Measurements from ENCODE around the gene C7orf57. TPM values are rescaled to one million over a fixed set of nuclear protein-coding genes. Genes with fewer than 3 reads are reported as not detected.

Gene C7orf57
- total RNA-seq, 1 donor from 2014 or later = not detected

DNA sequence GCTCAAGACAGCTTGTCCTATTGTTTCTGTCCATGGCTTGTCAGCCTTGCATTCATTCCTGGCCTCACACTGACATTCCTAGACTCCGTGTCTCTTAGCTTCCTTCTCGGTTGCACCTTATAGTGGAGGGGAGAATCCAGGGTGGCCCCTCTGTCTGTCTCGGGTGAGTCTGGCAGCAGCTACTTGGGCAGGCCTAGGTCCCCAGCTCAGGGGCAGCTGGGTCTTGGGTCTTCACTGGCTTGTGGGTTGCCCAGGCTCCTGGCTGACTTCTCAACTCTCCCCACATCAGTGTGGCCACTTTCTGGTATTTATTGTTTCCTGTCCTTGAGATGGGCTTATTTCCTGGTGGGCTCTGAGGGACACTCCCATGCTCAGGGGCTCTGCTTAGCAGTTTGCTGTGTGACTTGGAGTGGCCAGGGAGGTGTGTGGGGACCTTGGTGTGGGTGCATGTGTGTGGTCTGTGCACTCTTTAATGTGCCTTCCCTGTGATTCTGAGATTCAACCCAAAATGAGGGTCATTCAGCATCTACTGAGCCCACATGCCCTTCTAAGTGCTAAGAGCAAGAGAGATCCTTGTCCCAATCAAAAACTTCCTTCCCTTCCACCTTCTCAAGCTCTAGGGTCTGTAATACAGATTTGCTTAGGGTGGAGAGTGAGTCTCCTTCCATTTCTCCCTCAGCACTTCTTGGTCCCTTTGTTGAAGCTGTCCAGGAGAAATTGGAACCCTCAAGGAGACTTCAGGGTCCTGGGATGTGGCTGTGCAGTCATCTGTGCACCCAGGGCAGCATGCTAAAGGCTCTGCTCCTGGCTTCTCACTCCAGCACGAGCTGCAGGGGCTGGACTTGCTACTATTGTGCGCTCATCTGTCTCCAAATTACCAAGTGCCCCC lies 73.9 kb downstream of the C7orf57 start:
- H3K4me3 ChIP-seq (ENCODE audit: low read depth, low read length) = no peak overlapping the region
- H3K27me3 ChIP-seq (ENCODE audit: control insufficient read depth, insufficient read depth, low read length) = no peaks in the 10 kb centered on the region
- TF ChIP-seq, protein P1, sequence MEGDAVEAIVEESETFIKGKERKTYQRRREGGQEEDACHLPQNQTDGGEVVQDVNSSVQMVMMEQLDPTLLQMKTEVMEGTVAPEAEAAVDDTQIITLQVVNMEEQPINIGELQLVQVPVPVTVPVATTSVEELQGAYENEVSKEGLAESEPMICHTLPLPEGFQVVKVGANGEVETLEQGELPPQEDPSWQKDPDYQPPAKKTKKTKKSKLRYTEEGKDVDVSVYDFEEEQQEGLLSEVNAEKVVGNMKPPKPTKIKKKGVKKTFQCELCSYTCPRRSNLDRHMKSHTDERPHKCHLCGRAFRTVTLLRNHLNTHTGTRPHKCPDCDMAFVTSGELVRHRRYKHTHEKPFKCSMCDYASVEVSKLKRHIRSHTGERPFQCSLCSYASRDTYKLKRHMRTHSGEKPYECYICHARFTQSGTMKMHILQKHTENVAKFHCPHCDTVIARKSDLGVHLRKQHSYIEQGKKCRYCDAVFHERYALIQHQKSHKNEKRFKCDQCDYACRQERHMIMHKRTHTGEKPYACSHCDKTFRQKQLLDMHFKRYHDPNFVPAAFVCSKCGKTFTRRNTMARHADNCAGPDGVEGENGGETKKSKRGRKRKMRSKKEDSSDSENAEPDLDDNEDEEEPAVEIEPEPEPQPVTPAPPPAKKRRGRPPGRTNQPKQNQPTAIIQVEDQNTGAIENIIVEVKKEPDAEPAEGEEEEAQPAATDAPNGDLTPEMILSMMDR (IDR thresholded peaks at IDR 0.05; ENCODE audit: insufficient read depth, low read length, poor library complexity, severe bottlenecking) = no peak
- H3K36me3 ChIP-seq (ENCODE audit: control insufficient read depth, insufficient read depth, low read length) = peaks cover 6% of the 10 kb centered on the region
- no peak for DNase-seq (ENCODE audit: low read depth)

DNA sequence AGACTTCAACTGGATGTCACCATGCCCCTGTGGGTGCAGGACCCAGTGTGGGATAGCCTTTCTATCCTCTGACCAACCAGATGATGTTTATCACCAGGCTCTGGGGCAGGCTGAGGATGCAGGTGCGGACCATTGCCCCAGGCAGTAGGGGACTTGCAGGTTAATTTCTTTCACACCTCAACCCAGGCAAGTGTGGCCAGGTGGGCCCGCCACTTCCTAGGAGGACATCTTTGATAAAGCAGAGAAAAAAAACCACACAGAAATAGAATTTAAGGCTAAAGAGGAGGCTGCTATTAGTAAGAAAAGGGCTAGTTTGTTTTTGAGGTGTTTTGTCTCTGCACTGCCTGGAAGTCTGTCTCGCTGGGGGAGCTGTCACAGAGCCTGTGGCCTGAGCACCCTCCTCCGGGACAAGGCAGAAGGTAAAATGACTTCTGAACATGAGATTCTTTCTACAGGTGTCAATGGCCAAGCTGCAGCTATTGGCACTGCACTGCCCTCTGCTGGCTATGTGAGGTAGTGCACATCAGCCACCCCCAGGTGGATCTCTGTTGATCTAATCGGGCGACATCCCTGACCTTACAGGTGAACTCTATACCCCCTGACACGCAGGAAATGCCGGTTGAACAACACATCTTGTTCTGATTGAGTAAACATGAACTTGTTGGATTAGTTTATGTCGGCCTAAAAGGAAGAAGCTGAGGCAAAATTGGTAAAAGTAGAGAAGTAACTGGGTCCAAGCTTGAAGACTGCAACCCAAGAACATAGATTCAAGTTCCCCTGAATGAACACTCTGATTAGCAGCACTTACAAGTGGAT lies 74.7 kb downstream of the C7orf57 start:
- TF ChIP-seq, protein P1 (IDR thresholded peaks at IDR 0.05; ENCODE audit: insufficient read depth, low read length, poor library complexity, severe bottlenecking) = peak; percentile 96
- H3K4me3 ChIP-seq (ENCODE audit: low read depth, low read length) = no peak overlapping the region
- H3K27me3 ChIP-seq (ENCODE audit: control insufficient read depth, insufficient read depth, low read length) = no peaks in the 10 kb centered on the region
- peaks cover 6% of the 10 kb centered on the region for H3K36me3 ChIP-seq (ENCODE audit: control insufficient read depth, insufficient read depth, low read length)
- DNase-seq (ENCODE audit: low read depth) = no peak

GRCh38 chr7:48110868-48111267 lies 75.5 kb downstream of the C7orf57 start:
- DNase-seq (ENCODE audit: low read depth) = no peak
- TF ChIP-seq, protein P1 (IDR thresholded peaks at IDR 0.05; ENCODE audit: insufficient read depth, low read length, poor library complexity, severe bottlenecking) = no peak
- no peaks in the 10 kb centered on the region for H3K27me3 ChIP-seq (ENCODE audit: control insufficient read depth, insufficient read depth, low read length)
- no peak overlapping the region for H3K4me3 ChIP-seq (ENCODE audit: low read depth, low read length)
- peaks cover 6% of the 10 kb centered on the region for H3K36me3 ChIP-seq (ENCODE audit: control insufficient read depth, insufficient read depth, low read length)

Other genes with a start within 250 kb of the C7orf57 start
- 0.08 and 0.14 TPM in 2 replicates for gene PKD1L1, start 87.1 kb upstream of the C7orf57 start, total RNA-seq
- 12.0 and 13.4 TPM in 2 replicates for gene HUS1, start 55.9 kb upstream of the C7orf57 start, total RNA-seq
- not detected in 2 replicates for gene SUN3, start 6.4 kb upstream of the C7orf57 start, total RNA-seq
- 421 and 429 TPM in 2 replicates for gene UPP1, start 53.7 kb downstream of the C7orf57 start, total RNA-seq
- 0.71 and 1.7 TPM in 2 replicates for gene ABCA13, start 135.9 kb downstream of the C7orf57 start, total RNA-seq

All from kidney epithelial cell (primary cell).